Stimulated activated CD8-positive, alpha-beta memory T cell treated with anti-CD3 and anti-CD28 coated beads, Interleukin-7, amount 100 ng/mL, for 24 hours (primary cell): ENCODE measurements around the gene ESPN.

Experiments used
- DNase-seq: peaks from one replicate; pipeline ENCODE4 v3.0.0-alpha.2; 2020; ENCODE audit warnings: low read depth

The ESPN gene

GRCh38 chr1:6466751-6467150 is 42.2 kb downstream of the ESPN start:
- no peak for DNase-seq

DNA sequence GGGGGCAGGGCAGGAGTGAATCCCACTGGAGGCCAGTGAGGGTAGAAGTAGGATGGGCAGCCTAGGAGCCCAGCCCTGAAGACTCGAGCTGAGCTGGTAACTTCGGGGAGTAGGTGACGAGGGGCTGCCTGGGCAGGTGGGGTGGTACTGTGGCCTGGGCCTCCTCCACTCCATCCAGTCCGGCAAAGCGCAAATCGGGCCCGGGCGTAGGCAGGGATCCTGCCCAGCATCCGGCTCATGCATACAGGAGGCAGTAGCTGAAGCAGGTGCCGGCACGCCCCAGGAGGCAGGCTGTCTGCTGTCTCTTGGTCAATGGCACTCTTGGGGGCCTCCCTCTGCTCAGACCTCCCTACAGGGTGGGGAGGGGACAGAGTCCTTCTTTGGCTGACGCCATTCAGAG is 42.6 kb downstream of the ESPN start:
- DNase-seq, result no peak

DNA sequence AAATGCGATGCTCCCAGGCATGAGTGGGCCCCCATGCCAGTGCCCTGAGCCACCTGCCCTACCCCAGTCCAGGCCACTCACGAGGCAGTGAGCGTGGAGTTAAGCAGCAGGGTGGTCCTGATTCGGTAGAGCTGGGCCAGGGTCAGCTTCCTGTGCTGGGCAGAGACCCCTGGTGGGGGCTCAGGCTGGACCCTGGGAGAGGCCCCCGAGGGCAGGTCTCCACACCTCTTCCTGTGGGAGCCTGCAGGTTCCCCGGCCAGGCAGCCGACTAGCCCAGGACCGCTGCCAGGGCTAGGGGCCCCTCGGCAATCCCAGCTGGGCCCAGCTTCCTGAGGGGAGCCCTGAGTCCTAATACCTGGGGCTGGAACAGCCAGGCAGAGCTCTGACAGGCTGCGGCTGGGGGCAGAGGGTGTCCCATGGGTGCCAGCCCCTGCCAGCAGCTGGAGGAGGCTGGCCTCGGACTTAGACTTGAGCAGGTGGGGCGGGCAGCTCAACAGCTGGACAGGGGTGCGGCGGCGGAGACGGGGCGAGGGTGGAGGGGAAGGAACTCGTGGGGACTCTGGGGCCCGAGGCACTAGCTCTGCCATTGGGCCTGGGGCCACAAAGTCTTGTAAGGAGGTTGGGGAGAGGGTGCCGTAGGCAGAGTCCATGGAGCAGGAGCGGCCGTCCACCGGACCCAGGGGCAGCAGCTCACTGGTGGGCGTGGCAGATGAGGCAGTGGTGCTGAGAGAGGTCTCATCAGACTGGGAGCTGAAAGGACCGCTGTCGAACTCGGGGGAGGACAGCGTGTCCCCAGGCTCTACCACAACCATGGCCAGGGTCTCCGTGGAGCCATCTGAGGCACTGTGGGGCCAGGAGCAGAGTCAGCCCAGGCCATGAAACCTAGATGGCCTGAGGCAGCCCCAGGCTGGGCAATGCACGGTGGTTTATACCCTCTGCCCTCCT is 43.4 kb downstream of the ESPN start:
- no peak for DNase-seq

DNA sequence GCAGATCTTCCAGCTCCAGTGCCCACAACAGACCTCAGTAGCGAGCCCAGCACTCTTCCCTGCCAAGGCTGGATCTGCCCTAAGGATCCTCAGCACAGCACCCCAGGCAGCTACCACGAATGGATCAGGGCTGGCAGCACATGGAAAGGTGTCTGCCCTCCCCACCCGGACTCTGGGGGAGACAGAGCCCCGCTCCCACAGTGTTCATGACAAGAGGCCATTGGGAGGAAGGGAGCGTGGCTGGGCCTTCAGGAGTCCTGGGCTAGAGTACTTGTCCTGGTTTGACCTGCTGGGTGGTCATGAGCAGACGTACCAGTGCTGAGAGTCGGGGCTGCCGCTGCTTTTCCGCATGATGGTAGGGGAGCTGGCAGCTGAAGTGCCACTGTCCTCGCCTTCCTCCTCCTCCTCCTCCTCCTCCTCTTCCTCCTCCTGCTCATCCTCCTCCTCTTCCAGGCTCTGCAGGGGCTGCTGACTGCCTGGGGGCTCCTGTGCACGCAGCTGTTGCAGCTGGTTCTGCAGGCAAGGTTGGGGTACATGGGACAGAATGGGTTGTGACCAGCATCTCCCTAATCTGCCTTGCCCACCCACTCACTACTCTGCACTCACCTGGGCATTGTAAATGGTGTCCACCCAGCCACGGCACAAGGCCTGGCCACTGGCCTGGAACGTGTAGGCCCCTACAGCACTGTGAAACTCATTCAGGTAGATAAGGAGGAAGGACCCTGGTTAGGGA is 44.3 kb downstream of the ESPN start:
- DNase-seq, result no peak

GRCh38 chr1:6470132-6471085 is 45.8 kb downstream of the ESPN start:
- no peak for DNase-seq

DNA sequence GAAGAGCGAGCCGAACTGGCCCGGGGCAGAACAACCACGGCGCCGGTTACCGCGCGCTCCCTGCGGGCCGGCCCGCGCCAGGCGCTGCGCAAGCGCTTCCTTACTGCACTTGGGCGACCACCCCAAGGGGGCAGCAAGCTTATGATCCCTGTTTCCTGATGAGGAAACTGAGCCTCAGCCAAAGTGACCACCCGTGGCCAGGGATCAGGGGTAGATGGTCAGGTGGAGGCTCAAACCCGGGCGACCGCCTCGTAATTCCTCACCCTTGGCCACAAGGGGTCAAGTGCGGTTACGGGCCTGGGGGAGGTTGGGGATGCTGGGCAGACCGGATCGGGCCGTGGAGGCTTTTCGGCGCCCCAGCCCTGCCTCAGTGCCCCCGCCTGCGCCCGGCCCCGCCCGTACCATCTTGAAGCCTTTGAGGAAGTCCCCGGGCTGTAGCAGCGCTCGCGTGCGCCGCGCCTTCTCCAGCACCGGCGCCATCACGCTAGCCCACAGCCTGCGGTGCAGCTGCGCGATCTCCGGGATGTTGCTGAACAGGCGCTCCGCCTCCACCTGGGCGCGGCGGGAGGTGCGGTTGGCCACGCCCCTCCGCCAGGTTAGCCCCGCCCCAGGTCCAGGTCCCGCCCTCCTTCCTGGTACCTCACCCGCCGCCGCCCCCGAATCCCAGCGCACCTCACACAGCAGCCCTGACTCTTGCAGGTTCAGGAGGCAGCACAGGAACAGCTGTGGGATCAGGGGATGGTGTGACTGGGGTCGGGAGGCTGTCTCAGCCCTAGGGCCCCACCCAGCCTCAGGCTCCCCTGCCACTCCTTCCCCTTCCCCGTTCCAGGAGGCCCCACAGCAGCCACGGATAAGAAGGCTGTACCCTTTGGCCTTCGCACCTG is 46.8 kb downstream of the ESPN start:
- no peak for DNase-seq

DNA sequence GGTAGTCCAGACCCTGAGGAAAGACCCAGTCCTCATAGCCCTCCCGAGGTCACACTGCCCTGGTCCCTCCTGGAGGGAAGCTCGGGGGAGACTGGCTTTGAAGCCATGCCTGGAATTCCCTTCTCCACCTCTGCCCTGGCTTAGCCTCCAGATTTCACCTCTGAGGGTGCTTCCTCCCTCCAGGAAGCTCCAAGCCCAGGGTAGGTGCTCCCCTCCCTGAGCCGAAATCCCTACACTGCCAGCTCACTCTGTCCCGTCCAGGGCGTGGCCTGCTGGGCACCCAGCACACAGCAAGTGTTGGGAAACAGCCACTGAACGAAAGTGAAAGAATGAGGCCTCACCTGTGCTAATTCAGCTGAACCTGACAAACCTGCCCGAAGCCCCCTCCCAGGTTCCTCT is 47.4 kb downstream of the ESPN start:
- no peak for DNase-seq

- DNase-seq, result no peak
Observed at GRCh38 chr1:6472391-6472790, 47.8 kb downstream of the ESPN start.

DNA sequence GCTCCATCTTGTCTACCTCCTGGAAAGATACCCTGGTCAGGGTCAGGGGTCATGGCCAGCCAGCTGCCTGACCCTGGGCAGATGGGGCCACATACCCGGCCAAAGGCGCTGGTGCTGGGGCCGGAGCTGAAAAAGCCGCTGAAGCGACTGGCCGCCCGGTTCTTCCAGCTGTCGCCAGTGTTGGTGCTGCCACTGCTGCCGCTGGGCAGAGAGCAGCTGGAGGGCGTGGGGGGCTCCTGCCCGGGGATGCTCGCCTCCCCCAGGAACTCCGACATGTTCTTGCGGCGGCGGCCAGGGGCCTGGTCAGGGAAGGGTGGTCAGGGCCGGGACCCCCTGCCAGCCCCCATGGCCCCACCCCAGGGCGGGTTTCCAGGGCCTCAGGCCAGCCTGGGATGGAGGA is 48.6 kb downstream of the ESPN start:
- no peak for DNase-seq

DNA sequence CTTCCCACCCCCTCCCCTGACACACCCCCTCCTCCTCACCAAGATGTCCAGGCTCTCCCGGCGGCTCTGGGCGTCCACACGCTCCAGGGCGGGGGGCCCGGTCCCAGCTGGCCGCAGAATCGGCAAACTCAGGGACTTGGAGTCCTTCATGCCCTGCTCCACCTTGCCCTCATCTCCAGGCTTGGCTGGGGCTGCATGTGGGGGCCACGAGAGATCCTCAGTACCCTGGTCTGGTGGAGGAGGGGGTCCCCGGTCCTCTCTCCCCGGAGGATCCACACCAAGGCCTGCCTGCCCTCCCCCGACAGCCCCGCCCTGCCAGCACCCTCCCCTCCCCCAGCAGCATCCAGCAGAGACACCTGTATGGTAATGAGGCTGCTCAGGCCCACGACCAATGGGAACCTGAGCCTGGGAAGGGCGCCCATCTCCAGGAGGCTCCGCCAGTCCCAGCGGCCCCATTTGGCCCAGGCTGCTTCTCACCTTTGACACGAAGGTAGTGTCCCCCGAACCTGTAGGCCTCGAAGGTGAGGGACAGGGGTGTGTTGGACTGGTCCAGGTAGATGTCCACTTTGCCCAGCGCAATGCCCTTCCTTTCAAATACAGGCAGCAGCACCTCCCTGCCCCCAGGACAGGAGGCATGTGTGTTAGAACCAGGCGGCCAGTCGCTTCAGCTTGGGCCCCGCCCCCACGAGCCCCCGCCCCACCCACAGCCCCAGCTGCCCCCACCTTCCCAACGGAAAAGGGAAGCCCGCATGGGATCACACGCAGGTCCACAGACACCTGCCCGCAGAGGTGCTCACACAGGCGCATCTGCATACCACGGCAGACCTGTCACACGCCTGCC is 49.6 kb downstream of the ESPN start:
- DNase-seq, result no peak

DNA sequence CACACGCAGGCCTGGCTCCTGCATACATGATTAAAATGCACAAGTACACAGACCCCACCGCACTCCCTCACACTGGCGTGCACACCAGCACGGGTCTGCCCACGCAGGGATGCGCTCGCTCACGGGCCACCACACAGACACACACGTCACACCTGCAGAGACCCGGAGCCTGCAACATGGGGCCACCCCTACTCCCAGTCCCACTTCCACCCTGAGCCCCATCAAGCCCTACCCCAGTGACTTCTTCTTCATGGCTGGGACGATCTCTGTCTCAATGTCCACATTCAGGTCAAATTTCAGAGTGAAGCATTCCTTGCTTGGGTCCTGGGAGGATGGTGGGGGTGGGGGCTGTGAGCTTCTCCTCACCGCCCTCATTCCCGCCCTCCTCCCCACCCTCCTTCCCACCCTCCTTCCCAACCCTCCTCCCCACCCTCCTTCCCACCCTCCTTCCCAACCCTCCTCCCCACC is 50.3 kb downstream of the ESPN start:
- DNase-seq, result no peak

DNA sequence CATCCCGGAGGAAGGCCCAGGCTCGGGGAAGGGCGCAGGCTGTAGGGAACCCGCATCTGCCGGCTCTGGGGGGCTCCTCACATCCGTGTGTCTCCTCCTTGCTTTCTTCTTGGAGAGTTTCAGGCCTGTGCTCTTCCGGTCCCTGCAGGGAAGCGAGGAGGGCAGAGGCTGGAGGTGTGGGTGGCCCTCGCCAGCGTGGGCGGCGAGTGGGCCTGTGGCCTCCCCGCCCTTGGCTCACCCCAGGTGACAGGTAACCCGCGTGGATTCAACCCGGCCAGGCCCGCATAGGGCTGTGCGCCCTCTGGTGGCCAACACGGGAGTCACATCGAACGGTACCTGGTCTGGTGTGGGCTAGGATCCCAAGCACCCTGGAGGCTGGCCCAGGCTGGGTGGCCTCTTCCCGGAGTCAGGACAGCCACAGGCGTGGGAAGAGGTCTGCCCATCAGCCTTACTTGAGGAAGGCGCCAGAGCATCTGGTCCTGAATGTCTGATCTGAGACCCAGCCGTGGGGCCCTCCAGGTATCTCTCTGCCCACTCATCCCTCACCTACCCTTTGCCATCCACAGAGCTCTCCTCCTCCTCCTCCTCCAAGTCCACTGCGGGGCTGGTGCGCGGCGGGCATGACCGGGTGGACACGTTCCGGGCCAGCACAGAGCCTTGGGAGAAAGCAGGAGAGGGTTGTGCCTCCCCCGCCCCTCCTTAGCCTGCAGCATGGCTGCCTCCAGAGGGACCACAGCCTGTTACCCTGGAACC is 51.0 kb downstream of the ESPN start:
- peak; percentile 55 for DNase-seq

DNA sequence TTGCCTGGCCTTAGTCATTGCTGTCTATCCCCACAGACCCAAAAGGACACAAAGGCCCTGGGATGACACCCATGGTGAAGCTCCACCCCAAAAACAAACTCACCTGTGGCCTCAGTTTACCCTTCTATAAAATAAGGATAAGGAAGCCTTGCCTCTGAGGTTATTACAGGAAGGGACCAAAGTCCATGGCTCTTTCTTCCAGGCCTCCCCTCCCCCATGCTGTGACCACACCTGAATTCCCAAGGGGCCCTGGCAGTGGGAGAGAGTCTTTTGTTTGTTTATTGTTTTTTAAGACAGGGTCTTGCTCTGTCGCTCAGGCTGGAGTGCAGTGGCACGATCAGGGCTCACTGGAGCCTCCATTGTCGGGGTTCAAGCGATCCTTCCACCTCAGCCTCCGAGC is 51.9 kb downstream of the ESPN start:
- DNase-seq, result no peak

DNA sequence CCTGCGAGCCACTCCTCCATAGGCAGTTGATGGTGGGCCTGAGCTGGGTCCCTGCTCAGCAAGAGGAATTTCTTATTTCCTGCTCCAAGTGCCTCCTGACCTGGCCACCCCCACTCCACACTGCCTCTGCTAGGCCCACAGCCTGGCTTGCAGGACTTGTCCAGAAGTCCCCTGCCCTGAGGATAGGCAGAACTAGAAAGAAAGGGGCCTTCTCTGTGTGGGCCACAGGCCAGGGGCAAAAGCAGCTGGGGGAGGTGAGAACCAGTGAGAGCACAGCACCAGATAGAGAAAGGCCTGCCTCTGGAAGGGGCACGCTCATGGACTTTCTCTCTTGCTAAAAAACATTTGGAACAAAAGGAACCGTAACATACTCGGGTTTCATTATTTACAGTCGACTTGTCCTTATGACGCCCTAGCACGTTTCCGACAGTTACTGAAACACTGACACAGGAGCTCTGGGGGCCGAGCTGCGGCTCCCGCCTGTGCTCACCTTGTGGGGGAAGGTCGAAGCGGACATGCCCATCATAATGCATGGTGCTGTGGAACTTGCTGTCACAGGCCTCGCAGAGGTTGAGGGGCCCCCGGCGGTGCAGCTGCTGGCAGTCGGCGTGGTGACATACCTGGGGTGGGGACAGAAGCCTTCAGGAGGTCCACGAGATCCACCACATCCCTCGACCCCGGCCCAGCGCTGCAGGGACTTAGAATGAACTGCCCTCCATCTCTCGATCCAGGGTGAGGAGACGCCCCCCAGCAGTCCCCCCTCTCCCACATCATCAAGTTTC is 52.7 kb downstream of the ESPN start:
- DNase-seq, result no peak

DNA sequence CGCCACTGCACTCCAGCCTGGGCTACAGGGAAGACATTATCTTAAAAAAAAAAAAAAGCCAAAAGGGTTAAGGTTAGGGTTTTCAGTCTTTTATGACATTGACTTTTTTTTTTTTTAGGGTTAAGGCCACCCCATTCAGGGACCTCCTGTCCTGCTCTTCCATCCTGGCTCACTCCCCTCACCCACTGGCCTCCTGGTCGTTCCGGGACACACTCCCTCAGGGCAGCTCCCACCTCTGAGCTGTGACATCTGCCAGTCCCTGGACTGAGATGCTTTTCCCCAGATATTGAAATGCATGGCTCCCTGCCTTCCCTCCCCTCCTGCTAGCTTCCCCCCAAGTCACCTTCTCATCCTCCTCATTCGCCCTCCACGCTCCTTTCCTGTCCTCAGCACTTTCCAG is 57.2 kb downstream of the ESPN start:
- no peak for DNase-seq

DNA sequence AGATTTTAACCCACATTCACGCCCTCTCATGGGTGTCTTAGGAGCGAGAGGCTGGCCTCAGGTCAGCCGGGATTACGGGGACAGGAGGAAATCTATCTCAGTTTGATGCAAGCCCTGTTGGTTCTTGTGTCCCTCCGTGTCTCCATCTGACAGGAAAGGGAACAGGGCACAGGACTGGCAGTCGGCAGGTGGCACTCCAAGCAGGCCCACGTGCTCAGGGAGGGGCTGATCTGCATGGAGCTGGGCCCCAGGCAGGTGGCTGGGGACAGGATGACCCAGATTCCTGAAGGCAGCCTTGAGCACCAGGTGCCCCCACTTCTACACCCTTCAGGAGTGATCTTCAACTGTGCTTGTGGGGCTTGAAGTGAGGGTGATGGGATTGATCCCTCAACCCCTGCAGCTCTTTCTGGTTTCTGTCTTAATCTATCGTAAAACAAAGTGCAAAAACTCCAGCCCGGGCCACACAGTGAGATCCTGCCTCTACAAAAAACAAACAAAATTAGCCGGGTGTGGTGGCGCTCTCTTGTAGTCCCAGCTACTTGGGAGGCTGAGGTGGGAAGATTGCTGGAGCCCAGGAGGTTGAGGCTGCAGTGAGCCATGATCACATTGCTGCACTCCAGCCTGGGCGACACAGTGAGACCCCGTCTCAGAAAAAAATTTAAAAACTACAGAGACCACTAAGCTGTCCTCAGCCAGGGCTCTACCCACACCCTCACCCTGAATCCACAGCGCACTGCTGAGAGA is 58.6 kb downstream of the ESPN start:
- no peak for DNase-seq

DNA sequence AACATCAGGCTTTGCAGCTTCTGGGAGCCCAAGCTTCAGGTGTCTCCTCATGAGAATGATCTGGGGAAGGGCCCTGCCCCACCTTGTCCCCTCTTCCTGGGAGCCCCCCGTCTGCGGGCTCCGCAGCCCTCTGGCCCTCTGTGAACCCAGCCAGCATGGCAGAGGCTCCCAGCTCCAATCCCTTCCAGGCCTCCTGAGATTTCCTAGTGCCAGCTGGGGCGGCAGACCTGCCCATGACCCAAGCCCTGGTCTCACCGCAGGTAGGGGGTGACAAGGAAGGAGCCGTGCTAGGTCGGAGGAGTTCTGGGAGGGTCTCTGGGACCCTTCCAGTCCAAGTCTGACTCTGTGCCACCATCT is 59.2 kb downstream of the ESPN start:
- DNase-seq, result no peak

DNA sequence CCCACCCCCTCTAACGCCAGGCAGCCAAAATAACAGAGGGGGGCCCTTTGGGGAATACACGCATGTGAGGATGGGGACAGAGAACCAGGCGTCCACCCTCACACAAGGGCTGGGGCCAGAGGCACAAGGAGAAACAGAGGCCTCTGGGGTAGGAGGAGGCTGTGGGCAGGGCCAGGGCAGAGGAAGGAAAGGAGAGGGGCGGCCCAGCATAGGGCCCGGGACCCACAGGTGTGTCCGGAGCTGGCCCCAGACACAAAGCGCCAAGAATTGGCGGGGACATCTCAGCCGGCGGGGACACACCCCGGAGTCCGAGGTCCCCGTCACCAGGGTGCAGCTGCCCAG is 60.2 kb downstream of the ESPN start:
- no peak for DNase-seq
